GM18868 (cell line): ENCODE measurements around the gene USP48.

Experiments used
- ATAC-seq: cut with Tn5 transposase; IDR thresholded peaks from one replicate; pipeline ENCODE4 v1.9.1; 2021; ENCODE audit warnings: mild to moderate bottlenecking, moderate library complexity; ENCODE audit not compliant: unreplicated experiment

The USP48 gene

DNA sequence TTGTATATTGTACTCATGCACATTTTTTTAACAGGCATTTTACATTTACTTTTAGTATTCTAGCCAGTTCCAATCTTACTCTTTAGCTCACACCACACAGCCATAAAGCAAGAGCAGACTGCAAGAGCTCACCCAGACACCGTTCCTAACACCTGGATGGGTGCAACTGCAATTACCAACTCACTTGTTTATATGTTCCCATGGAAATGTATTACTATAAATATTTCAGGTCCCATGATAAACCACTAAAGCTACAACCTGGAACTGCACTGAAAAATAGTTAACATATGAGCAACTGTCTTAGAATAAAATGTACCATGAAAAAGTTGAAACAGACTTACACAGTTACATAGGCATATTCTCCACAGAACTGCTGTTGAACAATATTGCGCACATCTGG, 30.8 kb downstream of the USP48 start:
- no peak for ATAC-seq

DNA sequence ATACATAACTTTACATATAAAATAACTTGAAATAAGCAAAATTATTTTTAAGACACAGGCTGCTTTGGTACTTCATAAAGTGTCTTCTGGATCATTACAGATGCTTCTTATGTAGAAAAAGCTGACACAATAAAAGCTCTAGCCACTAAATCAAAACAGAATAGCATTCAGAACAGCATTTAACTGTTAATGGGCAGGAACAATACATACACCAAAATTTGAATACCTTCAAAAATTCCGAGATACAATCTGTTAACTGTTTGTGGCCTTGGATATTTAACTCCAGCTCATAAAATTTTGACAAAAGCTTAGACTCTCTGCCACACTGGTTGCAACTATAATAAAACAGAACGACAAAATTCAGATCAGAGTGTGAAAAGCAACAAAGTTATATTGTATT, 31.7 kb downstream of the USP48 start:
- no peak for ATAC-seq

DNA sequence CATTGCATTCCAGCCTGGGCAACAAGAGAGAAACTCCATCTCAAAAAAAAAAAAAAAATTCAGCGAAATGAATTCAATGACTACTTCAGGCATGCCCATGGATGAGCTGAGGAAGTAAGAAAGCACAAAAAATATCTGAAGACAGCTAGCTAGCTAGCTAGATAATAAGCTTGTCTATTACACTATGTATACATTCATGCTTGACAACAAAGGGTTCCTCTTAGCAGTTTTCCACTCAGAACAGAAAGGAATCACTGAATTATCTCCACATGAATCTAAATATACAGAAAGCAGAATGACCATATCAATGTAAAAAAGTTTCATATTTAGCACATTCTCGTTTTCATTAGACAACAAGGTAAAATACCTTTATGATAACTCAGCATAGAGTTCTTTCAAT, 32.1 kb downstream of the USP48 start:
- no peak for ATAC-seq

DNA sequence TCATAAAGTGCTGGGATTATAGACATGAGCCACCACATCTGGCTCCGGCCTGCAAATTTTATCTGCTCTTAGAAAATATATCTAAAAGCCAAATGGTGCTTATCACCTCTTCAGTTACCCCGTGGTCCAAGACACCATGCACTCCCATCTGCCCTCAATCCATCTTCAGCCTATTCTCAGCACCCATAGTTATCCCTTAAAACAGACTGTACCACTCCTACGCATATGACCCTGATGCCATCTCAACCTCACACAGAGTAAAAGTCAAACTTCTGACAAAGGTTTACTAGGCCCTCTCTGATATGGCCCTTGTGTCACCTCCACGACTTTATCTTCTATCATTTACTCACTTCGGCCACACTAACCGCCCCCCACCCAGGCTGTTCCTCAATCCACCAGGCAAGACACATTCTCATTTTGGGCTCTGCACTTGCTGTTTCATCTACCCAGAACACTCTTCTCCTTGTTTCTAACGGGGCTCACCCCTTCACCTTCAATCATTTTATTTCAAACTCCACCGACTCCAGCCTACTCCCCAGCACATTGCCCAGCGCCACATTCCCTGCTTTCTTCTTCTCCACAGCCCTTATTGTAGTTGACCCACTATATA, 33.0 kb downstream of the USP48 start:
- ATAC-seq: no peak

DNA sequence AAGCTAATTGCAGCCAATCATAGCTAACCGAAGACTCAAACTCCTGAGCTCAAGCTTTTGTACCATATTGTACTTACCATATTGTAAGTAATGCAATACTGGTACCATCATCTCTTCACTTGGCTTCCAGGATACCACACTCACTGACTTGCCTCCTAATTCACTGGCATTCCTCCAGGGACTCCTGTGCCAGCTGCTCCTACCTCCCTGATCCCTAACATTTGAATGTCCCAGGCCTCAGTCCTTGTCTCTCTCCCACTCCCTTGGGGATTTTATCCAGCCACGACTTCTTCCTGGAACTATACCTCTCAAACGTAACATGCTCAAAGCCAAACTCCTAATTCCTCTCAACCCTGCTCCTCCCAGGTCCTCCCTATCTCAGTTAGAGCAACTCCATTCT, 33.8 kb downstream of the USP48 start:
- no peak for ATAC-seq

DNA sequence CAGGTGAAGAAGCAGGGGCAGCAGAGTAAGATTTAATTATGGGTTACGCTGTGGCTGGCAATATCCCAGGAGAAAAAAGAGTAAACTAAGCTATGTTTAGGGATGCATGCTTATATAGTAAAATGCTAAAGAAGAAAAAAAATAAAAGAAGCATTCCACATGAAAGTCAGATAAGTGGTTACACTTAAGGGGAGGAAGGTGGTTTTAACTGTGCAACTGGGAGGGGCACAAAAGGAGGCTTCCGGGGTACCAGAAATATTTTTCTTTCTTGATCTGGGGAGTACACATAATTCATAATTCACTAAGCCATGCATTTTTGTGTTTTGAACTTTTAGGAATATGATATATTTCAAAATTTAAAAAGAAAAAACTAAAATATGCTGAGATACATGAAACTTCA, 39.5 kb downstream of the USP48 start:
- no peak for ATAC-seq

DNA sequence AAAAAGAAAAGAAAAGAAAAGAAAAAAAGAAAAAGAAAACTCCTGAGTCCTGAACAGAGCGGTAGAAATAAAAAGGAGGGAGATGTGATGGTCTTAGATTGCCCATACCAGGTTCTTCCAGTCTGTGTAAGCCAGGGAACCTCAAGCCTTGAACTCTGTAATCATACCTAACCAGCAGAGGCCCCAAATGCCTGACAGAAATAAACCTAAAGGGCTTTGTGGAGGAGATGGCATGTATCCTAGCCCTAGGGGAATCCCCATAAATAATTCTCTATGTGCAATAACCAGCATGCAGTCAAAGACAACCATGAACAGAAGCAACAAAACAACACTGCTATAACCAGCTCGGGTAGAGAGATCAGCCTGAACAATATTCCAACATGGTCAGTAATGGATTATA, 40.4 kb downstream of the USP48 start:
- ATAC-seq: no peak

DNA sequence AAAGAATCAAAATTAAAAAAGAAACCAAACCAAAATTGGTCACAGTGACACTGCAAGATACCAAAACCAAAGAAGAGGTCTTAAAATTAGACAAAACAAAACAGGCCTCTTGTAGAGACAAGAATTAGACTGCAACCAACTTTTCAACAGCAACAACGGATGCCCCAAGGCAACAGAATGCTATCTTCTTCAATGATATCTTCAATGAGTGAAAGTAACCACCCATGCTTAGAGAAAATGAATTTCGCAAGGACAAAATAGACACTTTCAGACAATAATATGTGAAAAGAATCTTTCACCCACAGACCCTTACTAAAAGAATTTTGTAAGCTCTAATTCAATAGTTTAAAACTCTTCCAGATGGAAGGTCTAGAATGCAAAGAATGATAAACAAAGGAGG, 41.7 kb downstream of the USP48 start:
- no peak for ATAC-seq

DNA sequence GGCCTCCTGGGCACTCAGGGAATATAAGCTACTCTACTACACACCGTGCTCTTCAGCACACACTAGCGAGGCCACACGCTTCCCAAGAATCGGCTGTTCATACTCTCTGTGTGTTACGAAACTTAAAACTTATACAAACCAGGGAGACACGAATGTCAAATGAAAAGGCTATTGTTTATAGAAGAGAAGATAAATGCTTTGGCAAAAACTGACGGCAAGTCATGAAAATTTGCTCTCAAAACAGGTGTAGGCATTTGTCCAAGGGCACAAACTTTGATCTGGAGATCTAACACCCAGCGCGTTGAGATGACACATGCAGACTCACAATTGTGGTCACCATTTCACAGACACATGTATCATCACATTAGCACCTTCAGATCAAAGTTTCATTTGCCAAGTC, 46.1 kb downstream of the USP48 start:
- ATAC-seq: no peak

DNA sequence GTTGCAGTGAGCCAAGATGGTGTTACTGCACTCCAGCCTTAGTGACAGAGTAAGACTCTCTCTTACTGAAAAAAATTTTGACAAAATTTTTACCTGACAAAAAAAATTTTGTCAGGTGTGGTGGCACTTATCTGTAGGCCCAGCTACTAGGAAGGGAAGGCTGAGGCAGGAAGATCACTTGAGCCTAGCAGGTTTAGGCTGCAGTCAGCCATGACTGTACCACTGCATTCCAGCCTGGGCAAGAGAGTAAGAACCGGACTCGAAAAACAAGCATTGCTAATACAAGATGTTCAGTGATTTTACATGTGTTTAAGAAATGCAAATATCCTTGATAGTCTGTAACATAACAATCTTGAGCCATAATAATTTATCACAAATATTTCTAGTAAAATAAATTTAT, 46.9 kb downstream of the USP48 start:
- ATAC-seq: no peak

DNA sequence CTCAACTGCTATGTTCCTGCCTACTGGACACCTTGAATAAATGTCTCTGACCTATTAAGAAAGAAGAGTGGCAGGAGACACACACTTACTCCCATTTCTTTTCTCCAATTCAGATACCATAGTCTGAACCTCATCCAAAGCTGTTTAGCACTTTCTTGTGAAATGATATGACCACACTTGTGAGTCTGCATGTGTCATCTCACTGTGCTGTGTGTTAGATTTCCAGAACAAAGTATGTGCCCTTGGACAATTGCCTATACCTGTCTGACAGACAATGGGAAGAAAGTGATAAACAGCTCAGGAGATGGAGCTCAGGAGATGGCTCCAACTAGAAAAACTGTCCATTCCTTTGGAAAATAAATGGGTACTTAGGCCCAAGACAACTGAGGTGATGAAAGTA, 48.4 kb downstream of the USP48 start:
- no peak for ATAC-seq

DNA sequence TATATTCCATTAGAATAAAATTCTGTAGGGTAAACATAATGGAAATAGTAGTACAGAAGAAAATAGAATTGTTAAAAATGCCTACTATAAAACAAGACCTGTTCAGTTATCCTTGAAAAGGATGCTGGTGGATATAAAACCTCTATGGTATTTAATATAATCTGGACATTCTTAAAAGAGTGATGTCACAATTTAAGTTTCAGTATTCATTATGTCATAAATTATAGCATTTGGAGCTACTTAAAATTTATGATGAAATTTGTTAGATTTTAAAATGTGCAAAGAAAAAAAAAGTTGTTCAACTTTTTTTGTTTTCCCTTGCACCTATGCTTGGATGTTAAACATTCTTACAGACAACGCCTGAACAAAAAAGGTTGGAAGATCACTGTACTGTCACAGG, 50.3 kb downstream of the USP48 start:
- no peak for ATAC-seq

DNA sequence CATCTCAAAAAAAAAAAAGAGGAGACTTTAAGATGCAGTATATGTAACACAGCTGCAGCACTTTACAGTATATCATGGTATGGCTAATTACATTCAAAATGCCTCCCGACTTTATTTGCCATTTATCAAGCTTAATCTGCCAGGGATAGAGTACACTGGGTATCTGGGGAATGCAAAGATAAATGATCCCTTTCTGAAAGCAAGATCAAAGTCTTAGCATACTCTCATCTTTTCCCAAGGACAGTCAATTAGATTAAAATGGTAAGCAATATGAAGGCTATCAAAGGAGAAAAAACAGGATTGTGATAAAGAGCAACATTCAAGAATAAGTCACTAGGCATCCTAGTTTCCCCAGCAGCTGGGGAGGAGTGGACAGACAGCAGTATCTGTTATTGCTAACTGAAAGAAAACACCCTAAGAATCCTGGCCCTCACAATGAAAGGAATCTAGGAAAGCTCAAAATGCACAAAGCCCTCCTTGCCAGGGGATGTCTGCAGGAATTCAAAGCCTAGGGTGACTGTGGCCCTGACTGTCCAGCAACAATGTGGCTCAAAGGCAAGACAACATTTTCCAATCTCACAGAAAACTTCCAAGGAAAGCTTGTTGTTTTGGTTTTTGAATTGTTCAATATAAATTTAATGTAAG, 57.1 kb downstream of the USP48 start:
- ATAC-seq: no peak

DNA sequence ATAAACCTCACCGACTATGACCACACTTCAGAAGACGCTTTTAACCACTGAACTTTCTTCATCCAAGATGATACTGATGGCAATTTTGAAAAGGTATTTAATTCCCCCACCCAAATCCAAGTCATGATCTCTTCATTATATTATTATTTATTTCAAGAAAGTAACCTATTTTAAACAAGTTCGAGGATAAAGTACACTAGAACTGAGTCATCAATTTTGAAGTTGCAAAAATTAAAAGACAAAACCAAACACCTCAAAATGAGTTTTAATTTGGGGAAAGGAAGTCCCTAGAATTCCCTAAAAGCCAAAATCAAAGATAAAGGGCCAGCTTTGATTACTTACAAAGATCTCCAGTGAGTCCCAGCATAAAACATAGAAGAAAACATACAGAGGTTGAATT, 58.4 kb downstream of the USP48 start:
- no peak for ATAC-seq

DNA sequence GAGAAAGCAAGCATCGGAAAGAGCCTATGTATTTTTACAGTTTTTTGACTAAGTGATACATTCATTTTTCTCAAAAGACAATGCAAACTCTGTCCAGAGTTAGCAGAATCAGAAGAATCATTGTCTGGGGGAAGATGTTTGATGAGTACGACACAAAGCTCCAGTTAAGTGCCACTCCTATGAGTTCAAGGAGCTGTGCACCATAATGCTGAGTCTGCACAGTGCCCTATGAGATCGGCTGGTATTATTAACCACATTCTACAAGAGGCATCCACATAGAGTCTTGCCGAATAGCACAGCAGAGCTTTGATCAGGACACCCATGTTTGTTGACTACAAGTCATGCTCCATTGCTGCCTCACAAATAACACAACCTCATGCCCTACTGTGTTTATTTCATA, 58.9 kb downstream of the USP48 start:
- no peak for ATAC-seq

DNA sequence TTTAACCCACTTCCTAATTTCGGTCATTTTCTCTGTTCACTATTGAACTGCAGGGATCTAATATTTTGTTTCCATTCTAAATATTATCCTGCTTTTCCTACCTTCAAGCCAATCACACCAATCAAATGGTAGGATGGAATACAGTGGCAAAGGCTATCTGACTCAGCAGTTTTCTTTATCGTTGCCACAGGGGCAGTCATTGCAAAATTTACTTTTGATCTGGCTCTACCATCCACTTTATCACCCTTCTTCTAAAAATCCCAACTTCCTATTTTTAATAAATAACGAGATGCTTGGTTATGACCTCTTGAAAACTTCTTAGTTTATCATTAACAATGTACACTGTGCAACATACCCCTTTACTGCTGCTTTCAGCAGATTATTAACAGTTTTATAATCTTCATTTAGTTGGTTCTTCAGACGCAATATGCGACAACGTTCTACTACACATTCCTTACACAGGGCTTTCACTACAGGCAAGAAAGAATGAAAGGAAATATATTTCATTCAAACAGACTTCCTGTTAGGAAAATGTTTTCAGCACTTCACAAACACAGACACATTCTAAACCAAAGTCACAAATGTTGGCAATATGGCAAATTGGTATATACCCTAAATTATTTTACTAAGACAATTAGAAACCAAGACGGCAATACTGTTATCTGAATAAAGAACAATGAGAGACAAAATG, 61.5 kb downstream of the USP48 start:
- ATAC-seq: no peak

DNA sequence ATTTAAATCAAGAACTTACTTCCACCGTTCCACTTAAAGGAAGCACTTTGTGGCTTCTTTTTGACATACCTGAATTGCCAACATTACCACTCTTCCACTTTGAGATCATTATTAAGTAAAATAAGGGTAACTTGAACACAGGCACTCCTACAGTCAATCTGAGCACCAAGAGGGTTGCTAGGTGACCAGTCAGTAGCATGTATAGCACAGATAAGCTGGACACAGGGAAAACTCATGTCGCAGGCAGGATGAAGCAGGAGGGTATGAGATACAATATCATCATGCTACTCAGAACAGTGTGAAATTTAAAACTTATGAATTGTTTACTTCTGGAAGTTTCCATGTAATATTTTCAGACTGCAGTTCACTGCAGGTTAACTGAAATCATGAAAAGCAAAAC, 66.8 kb downstream of the USP48 start:
- ATAC-seq: no peak

DNA sequence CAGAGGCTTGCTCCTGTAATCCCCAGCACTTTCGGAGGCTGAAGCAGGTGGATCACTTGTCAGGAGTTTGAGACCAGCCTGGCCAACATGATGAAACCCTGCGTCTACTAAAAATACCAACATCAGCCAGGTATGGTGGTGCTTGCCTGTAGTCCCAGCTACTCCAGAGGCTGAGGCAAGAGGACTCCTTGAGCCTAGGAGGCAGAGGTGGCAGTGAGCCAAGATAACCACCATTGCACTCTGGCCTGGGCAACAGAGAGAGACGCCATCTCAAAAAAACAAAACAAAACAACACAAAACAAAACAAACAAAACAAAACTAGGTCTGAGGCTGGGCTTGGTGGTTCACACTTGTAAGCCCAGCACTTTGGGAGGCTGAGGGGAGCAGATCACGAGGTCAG, 75.1 kb downstream of the USP48 start:
- ATAC-seq: no peak

DNA sequence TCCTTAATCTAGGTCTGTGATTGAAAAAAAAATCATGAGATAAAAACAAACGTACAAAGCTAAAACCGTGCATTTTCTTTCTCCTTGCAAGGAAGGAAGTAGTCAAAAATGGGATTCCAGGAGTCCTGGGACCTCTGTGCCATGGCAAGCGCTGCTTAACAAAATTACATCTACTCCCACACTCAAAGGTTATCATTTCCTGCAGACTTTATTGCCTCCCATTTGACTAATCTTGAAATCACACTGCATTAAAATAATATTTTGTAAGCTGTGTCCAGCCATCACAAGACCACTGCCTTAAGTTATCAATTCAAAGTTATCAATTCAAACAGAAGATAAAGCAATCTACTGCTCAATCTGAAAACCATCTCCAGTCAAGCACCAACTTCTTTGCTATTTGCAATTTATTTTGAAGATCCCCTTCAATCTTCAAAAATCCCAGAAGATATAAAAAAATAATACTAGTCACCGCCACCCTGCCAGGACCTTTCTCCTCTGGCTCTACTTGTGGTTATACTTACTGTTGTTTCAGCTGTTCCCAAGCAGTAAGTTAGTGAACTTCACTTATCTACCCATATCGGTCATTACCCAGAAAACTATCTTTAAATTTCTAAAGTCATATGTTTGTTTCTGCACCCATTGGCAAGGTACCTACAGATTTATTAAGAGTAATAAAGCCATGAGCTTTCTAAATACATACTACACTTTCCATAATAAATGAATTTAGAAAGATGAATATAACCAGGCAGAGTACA, 75.7 kb downstream of the USP48 start:
- no peak for ATAC-seq

DNA sequence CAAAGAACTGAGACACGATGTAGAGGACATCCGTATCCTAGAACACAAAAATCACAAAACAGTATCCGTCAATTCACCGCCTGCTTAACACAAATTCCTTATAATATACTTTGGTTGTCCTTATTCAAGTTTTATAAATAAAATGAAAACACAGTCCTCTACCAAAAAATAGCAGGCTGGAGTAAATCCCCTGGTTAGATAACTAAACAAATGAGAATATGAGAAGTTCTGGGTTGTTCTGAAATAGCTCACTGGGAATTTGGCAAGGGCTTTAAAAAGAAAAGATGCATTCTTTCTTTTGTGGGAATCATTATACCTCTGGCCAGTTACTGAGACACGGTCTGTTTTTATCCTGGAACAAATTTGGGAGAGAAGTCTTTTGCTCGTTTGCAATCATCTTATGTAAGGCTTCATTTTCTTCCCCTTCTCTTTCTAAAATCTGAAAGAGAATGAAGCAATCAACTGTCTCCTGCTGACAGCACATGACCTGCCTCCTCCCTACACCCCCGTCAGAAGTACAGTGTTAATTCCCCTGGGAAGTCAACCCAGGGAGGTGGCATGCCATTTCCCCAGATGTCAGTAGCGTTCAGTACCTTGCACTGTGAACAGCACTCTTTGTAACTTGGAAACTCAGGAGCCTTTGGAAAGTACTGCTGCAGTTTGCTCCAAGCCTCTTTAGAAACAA, 76.7 kb downstream of the USP48 start:
- no peak for ATAC-seq

DNA sequence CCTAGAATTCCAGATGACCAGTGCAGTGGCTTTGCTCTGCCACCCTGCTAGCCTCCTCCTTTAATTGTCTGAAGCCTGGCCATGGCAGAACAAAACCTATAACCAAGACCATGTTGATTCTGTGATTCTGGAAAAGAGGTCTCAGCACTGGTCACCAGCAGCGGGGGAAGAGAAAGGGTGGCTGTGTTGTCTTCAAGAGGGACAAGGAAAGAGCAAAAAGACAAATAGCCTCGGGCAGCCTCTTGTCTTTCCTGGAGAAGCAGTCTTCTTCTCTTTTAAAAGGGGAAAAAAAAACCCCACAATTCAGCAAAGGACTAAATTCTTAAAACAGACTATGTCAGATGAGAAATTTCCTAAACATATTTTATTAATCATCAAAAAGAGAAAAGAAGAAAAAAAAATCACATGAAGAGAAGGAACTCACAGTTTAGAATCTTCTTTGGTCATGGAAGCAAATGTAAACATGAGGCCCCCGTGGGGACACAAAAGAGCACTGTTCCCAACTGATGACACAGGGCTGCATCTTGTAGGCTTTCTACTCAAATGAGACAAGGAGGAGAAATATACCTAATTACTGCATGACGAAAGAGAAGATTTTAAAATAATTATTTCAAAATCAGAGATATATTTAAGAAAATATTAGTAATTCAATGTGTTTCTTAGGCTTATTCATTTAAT, 77.5 kb downstream of the USP48 start:
- ATAC-seq: no peak
